Stimulated activated CD4-positive, alpha-beta T cell treated with anti-CD3 and anti-CD28 coated beads, Interleukin-12 subunit alpha, Interleukin-12 subunit beta, amount 100 ng/mL, for 24 hours (primary cell): ENCODE results near the gene C15orf40.

ENCODE experiments used
- DNase-seq, 2 experiments: peaks; one replicate each; pipeline ENCODE4 v3.0.0-alpha.2; 2020; ENCODE audit warnings: low read depth in 2 of 2

The C15orf40 gene

DNA sequence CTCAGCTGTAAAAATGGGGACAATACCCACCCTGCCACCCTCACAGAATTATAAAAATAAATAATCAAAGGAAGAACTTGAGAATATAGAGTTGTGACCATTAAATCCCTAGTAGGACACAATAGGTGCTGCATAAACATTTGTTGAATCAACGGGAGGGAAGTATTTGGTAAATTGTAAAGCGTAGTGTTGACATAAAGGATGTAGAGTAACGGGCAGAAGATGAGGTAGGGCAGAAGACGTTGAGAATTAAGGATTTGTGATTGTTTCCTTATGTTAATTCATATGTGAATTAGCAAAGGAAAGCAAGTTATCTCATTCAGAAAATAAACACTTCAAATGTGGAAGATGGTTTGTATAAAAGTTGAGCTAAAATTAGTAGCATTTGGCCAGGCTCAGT is 18.3 kb downstream of the C15orf40 start:
- no peak for DNase-seq

GRCh38 chr15:82992436-82992998 is 18.9 kb downstream of the C15orf40 start:
- no peak for DNase-seq

DNA sequence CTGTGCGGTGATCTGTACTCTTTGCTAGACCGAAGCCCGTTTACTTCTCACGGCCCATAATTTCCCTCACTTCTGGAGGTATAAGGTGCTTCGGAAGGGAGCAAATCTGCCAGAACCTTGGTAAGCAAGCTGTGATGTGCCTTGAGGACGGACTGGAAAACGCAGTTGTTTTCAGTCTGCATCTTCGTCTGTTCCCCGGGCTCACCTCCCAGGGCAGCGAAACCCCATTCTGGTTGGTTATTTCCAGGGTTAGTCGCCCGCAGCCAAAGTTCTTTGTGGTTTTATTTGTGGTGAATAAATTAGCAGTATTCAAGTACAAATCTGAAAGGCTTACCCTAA is 25.0 kb downstream of the C15orf40 start:
- DNase-seq, result no peak

DNA sequence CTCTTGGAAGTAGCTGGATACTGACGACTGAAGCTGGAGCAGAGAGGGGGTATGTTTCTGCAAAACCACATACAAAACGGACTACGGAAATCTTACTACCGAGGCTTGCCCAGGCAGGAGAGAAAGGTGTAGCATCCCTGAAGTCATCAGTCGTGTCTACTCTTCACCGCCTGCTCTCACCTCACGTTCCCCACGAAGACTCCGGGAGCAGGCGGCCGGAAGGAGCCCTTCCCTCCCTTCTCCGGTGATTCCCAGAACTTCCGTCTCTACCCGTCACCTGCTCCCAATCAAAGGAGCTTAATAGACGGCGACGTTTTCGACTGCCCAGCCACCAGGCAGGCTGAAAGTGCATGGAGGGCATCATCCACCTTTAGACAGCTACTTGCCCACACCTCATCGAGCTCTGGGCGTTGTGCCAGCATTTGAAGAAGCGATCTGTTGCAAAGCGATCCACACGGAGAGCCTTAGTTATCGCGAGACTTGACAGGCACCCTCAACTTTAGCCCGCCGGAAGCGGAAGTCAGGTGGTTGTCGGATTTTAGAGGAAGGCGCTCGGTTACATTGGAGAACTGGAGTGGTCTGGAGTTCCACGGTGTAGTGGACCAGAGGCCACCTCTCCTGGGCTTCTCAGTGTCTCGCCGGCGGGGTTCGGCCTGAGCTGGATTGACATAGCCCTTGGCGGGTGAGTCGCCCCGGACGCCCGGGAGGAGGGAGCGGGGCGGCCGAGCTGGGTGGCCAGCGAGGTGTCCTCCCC is 25.6 kb downstream of the C15orf40 start, which contains the start of gene RAMAC:
RAMAC (plus strand) TSS at position 523 of the 754 bp plus-strand sequence. CDS start 2,809 bp downstream, outside the sequence.
- DNase-seq, result peak; percentile 85 to 89

DNA sequence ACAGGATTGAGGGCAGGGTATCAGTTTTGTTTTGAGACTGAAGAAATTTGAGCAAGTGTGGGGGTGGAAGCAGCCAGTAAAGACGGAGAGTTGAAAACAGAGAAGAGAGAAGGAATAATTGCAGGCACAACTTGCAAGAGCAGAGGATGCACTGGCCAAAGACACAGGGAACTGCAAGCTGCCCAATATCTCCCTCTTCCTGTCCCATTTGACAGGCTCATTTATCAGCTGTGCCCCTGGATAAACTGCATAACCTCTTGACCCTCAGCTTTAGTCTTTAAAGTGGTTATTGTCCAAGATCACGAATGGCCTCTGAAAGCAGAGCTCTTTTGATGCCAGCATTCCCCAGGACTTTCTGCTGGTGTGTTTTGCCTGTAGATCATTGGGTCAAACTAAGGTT is 30.5 kb downstream of the C15orf40 start:
- no peak for DNase-seq

DNA sequence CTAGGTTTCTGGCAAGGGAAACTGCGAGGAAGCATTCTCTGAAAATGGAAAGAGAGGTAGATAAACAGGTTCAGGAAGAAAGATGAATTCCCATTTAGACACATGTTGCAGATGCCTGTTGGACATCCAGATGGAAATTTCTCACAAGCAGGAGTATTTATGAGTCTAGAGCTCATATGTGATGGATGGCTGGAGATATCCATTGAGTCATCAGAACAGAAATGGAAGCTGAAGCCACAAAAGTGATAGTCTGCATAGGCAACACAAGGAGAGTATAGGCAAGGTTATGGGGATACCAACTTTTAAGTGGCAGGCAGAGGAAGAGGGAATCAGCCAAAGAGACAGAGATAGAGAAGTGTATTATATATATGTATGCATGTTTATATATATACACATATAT is 31.7 kb downstream of the C15orf40 start:
- DNase-seq, result no peak

- DNase-seq, result no peak
Observed at GRCh38 chr15:82978438-82978837, 33.0 kb downstream of the C15orf40 start.

DNA sequence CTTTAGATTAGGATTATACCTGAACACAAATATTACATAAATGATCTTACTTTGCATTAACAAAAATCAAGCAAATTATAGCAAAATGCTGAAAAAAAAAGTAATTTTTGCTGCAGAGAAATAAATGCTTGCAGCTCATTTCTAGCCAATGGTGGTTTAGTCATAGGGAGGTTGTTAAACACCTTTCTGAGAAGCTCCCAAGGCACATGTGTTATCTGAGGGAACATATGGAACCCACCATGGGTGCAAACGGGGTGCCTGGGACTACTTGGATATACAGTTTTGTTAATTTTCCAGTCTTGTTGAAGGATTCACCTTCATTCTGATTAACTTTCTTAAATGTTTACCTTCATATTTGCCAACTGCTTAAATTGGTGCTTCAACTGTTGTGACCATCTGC is 34.4 kb downstream of the C15orf40 start:
- DNase-seq, result no peak

DNA sequence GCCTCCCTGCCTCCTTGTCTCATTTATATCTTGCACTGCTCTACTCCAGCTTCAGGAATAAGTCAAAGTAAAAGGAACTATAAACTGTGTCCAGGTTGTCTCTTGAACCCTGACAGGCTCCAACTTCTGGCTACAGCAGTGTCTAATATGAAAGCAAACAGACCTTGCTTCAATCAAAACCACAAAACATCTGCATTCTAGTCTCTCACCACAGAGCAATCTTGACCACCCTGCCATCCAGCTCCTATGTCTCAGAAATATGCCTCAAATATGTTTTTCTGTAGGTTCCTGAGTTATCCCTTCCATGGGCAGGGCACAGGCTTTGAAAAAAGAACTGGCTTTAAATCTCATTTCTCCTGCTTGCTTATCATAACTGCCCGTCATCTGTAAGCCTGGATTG is 38.4 kb downstream of the C15orf40 start:
- DNase-seq, result no peak

- DNase-seq, result no peak
Observed at GRCh38 chr15:82971218-82971984, 40.0 kb downstream of the C15orf40 start.

DNA sequence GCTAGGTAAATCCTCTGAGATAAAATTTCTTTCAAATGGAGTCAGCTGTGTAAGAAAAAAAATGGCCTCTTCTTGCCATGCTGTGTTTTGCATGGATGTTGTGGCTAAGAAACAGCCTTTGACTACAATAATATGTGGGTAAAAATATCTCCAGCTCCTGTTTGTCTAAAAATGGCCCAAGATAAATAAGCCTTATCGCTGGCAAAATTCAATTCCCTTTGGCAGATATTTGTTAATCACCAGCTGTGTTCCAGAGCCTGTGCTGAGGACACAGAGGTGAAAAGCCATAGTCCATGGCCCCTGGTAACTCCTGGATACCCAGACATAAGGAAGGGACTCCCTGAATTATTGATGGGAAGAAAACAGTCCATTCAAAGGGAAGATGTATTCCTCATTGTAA is 40.7 kb downstream of the C15orf40 start:
- no peak for DNase-seq

DNA sequence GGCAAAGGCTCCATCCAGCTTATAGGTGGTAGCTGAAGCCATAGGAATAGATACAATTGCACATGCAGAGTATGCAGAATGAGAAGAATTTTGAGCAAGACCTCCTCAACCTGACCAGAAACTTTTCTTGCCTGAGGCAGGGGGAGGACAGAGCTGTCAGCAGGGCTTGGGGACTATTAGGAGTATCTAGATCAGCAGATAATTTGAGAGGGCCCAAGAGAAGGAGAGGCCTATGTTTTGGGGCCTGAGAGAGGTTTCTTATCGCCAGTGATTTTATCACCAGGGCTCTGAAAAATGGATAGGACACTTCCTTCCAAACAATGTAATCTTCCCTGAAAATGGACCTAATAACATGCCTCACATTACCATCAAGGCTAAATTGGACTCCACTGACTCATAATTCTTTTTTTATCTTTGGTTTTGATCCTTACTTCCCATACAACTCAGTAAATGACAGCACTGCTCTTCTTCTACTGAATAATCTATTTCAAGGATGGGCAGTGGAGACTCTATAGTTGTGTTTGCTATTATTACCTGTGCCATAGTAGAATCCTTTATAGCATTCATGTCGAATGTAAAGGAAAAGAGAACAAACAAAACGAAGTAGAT is 41.3 kb downstream of the C15orf40 start:
- DNase-seq, result no peak

- DNase-seq, result no peak
Observed at GRCh38 chr15:82969353-82969752, 42.1 kb downstream of the C15orf40 start.

GRCh38 chr15:82968066-82968465 is 43.4 kb downstream of the C15orf40 start:
- no peak for DNase-seq

DNA sequence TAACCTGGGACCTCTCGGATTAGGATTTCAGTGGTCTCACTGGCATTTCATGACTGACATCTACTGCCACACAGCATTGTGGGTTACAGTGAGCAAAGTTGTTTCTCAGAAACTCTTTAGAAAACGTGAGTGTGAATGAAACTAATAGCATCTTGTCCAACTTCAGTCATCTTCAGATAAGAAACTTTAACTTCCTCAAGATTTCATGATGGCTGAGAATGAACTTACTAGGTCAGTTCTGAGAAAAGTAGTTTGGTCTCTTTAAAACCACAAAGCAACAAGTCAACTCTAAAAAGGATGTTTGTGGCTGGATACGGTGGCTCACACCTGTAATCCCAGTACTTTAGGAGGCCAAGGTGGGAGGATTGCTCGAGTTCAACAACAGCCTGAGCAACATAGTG is 44.8 kb downstream of the C15orf40 start:
- DNase-seq, result no peak

GRCh38 chr15:82964890-82965289 is 46.5 kb downstream of the C15orf40 start:
- DNase-seq, result no peak

- DNase-seq, result no peak
Observed at GRCh38 chr15:82963471-82964341, 47.7 kb downstream of the C15orf40 start.

DNA sequence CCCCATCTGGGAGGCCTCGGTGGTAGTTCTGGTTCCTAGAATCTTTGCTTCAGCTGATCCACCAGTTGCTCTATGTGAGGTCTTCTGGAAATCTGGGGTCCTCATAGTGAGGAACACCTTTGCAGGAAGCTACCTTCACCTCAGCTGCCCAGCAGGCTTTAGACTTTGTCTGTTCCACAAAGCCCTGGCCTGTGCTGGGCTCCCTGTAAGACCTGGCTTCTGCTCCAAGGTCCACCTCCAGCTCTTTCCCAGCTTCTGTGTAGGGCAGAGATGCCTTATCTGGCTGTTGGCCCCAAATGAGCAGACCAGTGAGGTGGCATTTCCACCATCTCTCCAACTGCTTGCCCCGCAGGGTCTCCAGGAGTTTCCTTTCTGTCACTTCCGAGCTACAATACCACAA is 50.7 kb downstream of the C15orf40 start:
- no peak for DNase-seq

- no peak for DNase-seq
Observed at GRCh38 chr15:82959423-82959822, 52.0 kb downstream of the C15orf40 start.

- DNase-seq, result no peak
Observed at GRCh38 chr15:82958638-82959037, 52.8 kb downstream of the C15orf40 start.
